ENCODE results near the gene GPRIN3. TPM values are rescaled to one million over a fixed set of nuclear protein-coding genes. Genes with fewer than 3 reads are reported as not detected.
"Not testable (repeated sequence)": the region's sequence is repeated elsewhere in the genome, so short reads cannot be mapped to it uniquely, and the experiment has no call there.

The GPRIN3 gene
- total RNA-seq, 2 donors from 2014 or later: 3.5 to 5.4 TPM

DNA sequence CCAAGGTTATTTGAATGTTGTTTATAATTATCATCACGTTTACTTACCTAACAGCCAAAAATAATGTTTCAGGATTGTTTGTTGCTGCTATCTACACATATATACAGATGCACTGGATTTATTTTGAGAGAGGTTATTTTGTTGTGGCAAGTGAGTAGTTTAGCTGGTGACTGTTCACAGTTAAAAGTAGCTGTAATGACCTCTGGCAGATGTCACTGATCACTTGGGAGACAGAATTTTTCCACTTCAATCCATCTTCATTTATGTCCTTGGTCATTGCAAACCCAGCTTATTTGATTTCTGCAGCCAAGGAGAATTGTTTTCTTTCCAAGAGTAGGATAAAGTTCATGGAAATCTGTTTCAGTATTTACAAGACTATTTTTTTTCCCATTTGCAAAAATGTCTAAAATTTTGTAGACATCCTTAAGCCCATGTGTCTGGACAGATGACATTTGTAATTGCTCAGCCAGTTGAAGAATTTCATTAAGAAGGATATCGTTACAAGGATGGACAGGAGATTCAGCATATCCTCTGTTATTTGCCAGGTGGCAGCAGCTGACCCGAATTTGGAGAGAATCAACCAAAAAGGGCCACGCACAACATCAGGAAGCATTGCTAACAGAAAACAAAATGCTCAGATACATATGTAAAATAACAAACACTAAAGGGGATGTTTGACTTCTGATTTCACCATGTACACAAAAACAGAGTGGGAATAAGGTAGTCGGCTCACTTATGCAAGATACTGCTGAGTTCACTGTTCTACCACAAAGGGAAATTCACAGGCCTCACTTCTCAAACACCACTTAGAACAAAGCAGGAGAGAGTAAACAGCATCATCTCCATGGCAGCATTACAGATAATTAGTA, 64.5 kb downstream of the GPRIN3 start:
- intact Hi-C loops (cut with DNase I): no loop called here
- DNase-seq (ENCODE audit: low spot score): no peak

DNA sequence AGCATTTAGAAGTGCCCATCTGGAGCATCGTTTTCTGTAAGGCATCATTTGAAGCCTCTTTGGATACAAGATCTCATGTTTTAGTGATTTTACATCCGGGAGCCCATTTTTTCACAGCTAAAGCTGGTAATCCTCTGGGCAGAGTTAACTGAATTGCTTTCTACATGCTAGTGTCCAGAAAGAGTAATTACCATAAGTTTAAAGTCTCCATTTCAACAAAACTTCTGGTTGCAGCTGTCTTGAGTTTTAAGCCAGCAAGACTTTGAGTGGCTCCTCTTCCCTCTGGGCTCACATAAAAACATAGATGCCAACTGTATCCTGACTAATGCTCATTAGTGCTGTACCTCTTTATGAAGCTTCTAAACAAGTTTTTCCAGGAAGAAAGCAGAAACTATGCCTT, 65.4 kb downstream of the GPRIN3 start:
- intact Hi-C loops (cut with DNase I): no loop called here
- DNase-seq (ENCODE audit: low spot score): no peak

GRCh38 chr4:89230271-89230670, 77.3 kb downstream of the GPRIN3 start:
- intact Hi-C loops (cut with DNase I): no loop called here
- no peak for DNase-seq (ENCODE audit: low spot score)

GRCh38 chr4:89226665-89227574, 80.7 kb downstream of the GPRIN3 start:
- peak; percentile 81 for DNase-seq (ENCODE audit: low spot score)
- intact Hi-C loops (cut with DNase I): loop anchor here (5.0 to 10.0 kb wide), 2 partner anchors 208 to 210 kb away; no protein-coding TSS in a partner anchor

DNA sequence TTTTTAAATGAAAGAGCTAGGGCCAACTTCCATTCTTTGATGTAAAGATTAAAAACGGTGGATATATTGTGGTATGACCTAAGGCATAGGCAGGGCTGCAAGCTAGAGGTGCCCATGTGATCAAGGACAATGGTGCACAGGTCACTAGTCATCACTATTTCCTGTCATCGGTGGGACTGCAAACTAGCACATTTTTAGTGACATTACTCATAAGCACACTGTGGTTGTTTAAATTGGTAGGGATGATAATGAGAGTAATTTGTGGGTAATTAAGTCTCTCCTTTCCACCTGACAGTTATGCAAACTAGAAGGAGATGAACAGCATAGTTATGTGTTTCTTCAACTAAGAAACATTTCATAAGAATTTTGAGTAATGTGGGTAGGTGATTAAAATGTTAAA, 85.4 kb downstream of the GPRIN3 start:
- intact Hi-C loops (cut with DNase I): loop anchor here in 1 of 2 donors (10.0 kb wide), 1 partner anchor 213 kb away; no protein-coding TSS in a partner anchor
- no peak for DNase-seq (ENCODE audit: low spot score)

DNA sequence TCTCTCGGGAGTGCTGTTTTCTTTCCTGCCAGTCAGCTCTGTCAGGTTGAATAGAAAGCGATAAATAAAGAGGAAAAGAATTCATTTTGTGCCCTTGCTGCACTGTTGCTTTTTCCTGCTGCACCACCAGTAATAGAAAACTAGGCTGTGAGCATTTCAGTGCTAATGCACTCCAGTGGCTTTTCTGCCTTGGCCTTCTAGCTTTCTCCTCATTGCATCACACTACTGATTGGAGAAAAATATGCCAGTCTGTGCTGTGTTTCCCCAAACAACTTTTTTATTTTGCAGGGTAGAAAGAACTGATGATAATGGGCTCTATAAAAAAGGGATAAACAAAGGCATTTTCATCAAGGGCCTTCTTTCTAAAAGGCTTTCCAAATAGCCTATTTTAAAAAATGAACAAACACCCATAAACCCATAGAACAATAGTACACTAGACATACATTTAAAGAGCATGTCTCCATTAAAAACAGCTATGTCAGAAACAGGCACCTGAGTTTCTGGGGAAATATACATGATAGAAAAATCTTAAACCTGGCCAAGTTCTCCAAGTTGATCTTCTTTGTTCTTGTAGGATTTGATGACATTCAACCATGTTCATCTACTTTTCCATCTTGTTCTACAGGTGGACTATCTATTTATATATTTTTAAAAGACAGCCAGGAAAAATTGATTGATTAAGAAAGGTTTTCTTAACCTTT, 86.3 kb downstream of the GPRIN3 start:
- intact Hi-C loops (cut with DNase I): loop anchor here in 1 of 2 donors (10.0 kb wide), 1 partner anchor 213 kb away; no protein-coding TSS in a partner anchor

GRCh38 chr4:89218587-89218986, 89.0 kb downstream of the GPRIN3 start:
- intact Hi-C loops (cut with DNase I): no loop called here

More for the DNA sequence above, 86.3 kb downstream of the GPRIN3 start:
- DNase-seq (ENCODE audit: low spot score): no peak

DNA sequence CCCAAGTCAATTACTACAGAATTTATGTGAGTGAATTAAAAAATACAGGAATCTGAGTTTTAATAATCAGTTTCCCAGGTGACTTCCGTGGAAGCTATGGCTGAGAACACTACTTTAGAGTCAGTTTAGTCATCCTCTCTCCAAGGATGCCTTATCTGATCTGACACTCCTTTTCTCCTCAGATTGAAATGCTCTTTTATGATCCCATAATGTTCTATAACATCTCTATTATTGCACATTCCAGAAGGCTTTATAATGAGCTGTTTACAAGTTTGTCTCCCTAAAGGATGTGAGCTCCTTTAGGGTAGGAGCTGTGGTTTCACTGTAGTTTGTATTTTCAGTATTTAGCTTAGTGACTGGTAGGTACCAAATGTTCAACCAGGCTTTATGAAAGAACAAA, 90.0 kb downstream of the GPRIN3 start:
- intact Hi-C loops (cut with DNase I): no loop called here
- no peak for DNase-seq (ENCODE audit: low spot score)

More at GRCh38 chr4:89218587-89218986, 89.0 kb downstream of the GPRIN3 start:
- no peak for DNase-seq (ENCODE audit: low spot score)

- intact Hi-C loops (cut with DNase I): no loop called here
- no peak for DNase-seq (ENCODE audit: low spot score)
Measured at GRCh38 chr4:89216866-89217265, 90.7 kb downstream of the GPRIN3 start.

DNA sequence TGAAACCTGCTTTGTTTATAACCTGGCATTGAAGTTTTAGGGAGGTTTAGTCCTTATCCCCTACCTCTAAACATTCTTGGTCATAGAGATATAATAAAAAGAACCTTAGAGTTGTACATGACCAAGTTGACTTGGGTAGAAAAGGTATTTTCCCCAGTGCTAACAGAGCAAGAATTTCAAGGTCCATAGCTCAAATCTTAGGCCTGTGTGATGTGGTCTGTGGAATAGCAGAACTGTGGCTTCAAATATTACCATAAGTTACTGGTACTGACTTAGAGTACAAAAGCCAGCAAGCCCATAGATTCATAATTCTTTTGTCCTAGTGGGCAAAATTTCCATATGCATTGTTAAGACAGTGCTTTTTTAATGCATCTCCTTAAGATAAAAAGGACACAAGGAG, 91.2 kb downstream of the GPRIN3 start:
- intact Hi-C loops (cut with DNase I): no loop called here
- DNase-seq (ENCODE audit: low spot score): no peak

DNA sequence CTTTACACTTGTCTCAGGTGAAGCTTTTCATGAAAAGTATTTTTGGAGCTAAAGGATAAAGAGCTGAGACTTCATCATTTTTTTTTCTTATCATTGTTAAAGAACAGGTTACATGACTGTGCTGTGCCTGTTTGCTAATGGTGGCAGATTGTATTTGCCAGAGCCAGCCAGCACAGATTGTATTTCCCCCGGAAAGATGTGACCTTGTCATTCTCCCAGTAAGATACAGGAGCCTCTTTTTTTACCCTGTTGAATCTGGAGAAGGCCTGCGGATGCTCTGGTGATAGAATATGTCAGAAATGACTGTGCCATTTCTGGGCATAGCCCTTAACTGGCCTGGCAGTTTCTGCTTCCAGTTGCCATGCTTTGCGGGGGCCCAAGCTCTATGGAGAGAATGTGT, 91.9 kb downstream of the GPRIN3 start:
- intact Hi-C loops (cut with DNase I): no loop called here

DNA sequence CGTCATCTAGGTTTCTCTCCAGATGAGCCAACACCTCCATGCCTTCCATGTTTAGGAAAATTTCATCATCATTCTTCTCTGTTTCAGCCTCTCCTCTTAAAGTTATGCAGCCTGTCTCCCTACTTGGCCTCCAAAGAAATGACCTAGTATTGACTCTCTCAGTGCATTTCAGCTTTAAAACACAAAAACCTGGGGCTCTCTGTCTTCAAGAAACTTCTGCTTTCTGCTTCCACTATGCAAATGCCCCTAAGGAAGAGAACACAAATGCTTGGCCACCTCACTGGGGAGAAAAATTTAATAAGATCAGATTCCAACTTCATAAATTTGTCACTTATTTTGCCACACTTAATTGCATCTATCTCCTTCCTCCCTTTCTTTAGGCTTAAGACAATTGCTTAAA, 93.3 kb downstream of the GPRIN3 start:
- DNase-seq (ENCODE audit: low spot score): no peak
- intact Hi-C loops (cut with DNase I): no loop called here

More for the DNA sequence above, 91.9 kb downstream of the GPRIN3 start:
- DNase-seq (ENCODE audit: low spot score): no peak

DNA sequence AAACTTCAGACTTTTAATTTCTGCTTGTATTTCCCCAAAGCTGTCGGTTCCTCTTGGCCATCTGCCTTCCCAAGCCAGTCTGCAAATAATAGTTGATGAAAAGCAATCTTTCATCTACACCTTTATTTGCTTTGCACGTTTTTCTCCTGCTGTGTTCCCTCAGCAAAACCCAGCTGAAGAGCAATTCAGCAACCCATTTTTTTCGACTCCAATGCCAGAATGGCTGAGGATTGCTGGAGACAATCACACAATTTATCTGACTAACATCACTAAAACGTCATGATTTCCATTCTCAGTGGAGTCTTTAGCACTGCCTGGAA, 94.3 kb downstream of the GPRIN3 start:
- no peak for DNase-seq (ENCODE audit: low spot score)
- intact Hi-C loops (cut with DNase I): no loop called here

- DNase-seq (ENCODE audit: low spot score): no peak
- intact Hi-C loops (cut with DNase I): no loop called here
Measured at GRCh38 chr4:89212666-89213381, 94.8 kb downstream of the GPRIN3 start.

DNA sequence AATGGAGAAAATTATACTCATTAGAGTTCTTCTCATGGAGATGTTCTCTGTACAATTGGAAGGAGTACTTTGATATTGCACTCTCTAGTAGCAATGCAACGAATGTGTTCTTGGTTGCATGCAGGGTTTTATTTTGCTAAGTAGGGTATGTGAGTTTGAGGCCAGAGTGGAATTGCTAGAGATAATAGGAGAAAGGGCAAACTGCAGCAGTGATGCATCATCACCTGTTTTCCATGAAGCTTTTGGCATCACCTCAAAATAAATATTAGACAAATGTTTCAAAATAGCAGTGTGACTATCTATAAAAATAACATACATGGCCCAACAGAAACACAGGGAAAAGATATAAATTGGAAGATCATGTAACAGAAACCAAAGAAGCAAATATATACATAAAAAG, 103.0 kb downstream of the GPRIN3 start:
- intact Hi-C loops (cut with DNase I): no loop called here
- no peak for DNase-seq (ENCODE audit: low spot score)

- intact Hi-C loops (cut with DNase I): no loop called here
- DNase-seq (ENCODE audit: low spot score): no peak
Measured at GRCh38 chr4:89203902-89204301, 103.7 kb downstream of the GPRIN3 start.

DNA sequence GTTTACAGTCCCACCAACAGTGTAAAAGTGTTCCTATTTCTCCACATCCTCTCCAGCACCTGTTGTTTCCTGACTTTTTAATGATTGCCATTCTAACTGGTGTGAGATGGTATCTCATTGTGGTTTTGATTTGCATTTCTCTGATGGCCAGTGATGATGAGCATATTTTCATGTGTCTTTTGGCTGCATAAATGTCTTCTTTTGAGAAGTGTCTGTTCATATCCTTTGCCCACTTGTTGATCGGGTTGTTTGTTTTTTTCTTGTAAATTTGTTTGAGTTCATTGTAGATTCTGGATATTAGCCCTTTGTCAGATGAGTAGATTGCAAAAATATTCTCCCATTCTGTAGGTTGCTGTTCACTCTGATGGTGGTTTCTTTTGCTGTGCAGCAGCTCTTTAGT, 108.2 kb downstream of the GPRIN3 start:
- intact Hi-C loops (cut with DNase I); DNase-seq (ENCODE audit: low spot score): not testable (repeated sequence)

DNA sequence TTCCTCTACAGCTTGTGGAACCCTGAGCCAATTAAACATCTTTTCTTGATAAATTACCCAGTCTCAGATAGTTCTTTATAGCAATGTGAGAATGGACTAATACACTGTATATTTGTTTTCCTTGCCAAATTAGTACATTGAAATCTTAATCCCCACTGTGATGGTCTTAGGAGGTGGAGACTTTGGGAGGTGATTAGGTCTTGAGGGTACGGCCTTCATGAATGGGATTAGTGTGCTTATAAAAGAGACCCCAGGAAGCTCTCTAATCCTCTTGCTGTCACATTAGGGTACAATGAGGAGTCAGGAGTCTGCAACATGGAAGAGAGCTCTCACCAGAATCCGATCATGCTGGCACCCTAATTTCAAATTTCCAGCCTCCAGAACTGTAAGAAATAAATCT, 109.7 kb downstream of the GPRIN3 start:
- no peak for DNase-seq (ENCODE audit: low spot score)
- intact Hi-C loops (cut with DNase I): loop anchor here in 1 of 2 donors (2.0 kb wide), 1 partner anchor 57 kb away; no protein-coding TSS in a partner anchor

GRCh38 chr4:89196745-89197144, 110.9 kb downstream of the GPRIN3 start:
- no peak for DNase-seq (ENCODE audit: low spot score)
- intact Hi-C loops (cut with DNase I): loop anchor here in 1 of 2 donors (2.0 kb wide), 1 partner anchor 58 kb away; no protein-coding TSS in a partner anchor

Measured in posterior vena cava (tissue), 2 donors.